Neural cell (in vitro differentiated cells): ENCODE data around the gene ARL4A. TPM values are rescaled to one million over a fixed set of nuclear protein-coding genes. Genes with fewer than 3 reads are reported as not detected.

Experiments used
- H2AFZ ChIP-seq: fragments of 200-600, 300-800 bp; sonication (generic), shearing (Covaris generic); 2 replicates; pipeline ENCODE4 v1.6.0; 2014; ENCODE audit warnings: low read depth, mild to moderate bottlenecking, antibody characterized with exemption, low read length, moderate library complexity
- H3F3A ChIP-seq: fragments of 200-600 bp; shearing (Covaris generic); 2 replicates; pipeline ENCODE4 v1.6.1; 2016; ENCODE audit warnings: mild to moderate bottlenecking, moderate library complexity, mixed read lengths, antibody characterized with exemption, low read length; ENCODE audit not compliant: insufficient read depth, poor library complexity, severe bottlenecking
- H3K27ac ChIP-seq: fragments of 200-600, 300-800 bp; sonication (generic), shearing (Covaris generic); 2 replicates; pipeline ENCODE4 v1.5.1; 2014; ENCODE audit warnings: mild to moderate bottlenecking, low read length, moderate library complexity
- H3K27me3 ChIP-seq: fragments of 300-800, 200-600 bp; sonication (generic), shearing (Covaris generic); 2 replicates; pipeline ENCODE4 v1.6.0; 2014; ENCODE audit warnings: mild to moderate bottlenecking, low read depth, low read length, moderate library complexity; ENCODE audit not compliant: insufficient read depth
- H3K36me3 ChIP-seq: fragments of 300-800, 200-600 bp; sonication (generic), shearing (Covaris generic); 2 replicates; pipeline ENCODE4 v1.5.1; 2014; ENCODE audit warnings: mild to moderate bottlenecking, antibody characterized with exemption, low read length, moderate library complexity; ENCODE audit not compliant: insufficient read depth
- H3K4me2 ChIP-seq: fragments of 300-800, 200-600 bp; sonication (generic), shearing (Covaris generic); 2 replicates; pipeline ENCODE4 v1.6.0; 2014; ENCODE audit warnings: mild to moderate bottlenecking, low read length
- H3K4me3 ChIP-seq: fragments of 300-800, 200-600 bp; sonication (generic), shearing (Covaris generic); 2 replicates; pipeline ENCODE4 v1.5.1; 2014; ENCODE audit warnings: mild to moderate bottlenecking, low read length, moderate library complexity
- H3K79me2 ChIP-seq: fragments of 200-600 bp; shearing (Covaris generic); replicated peaks from 2 replicates; pipeline ENCODE4 v1.6.0; 2014; ENCODE audit warnings: mild to moderate bottlenecking, low read length, moderate library complexity; ENCODE audit not compliant: insufficient read depth
- H3K9ac ChIP-seq: fragments of 300-800, 200-600 bp; sonication (generic), shearing (Covaris generic); 2 replicates; pipeline ENCODE4 v1.6.1; 2016; ENCODE audit warnings: mild to moderate bottlenecking, low read length, mixed read lengths
- H3K9me2 ChIP-seq: fragments of 200-600 bp; shearing (Covaris generic); 2 replicates; pipeline ENCODE4 v1.6.1; 2016; ENCODE audit warnings: mild to moderate bottlenecking, low read length, mixed read lengths; ENCODE audit not compliant: insufficient read depth
- H3K9me3 ChIP-seq: fragments of 200-600, 300-800 bp; sonication (generic), shearing (Covaris generic); 2 replicates; pipeline ENCODE4 v1.6.1; 2016; ENCODE audit warnings: mild to moderate bottlenecking, mixed run types, low read length, moderate library complexity, mixed read lengths
- H4K20me1 ChIP-seq: fragments of 200-600 bp; shearing (Covaris generic); 2 replicates; pipeline ENCODE4 v1.6.1; 2016; ENCODE audit warnings: mild to moderate bottlenecking, mixed run types; ENCODE audit not compliant: insufficient read depth
- EP300 ChIP-seq: fragments of 450-650 bp; conservative IDR thresholded peaks from 2 replicates; pipeline ENCODE4 v1.6.1; 2014; ENCODE audit warnings: antibody characterized with exemption, mild to moderate bottlenecking, moderate library complexity; ENCODE audit not compliant: poor library complexity, severe bottlenecking
- EZH2 ChIP-seq: fragments of 200-600, 300-800 bp; shearing (Covaris generic), sonication (generic); IDR thresholded peaks from 2 replicates; pipeline ENCODE4 v1.6.1; 2014; ENCODE audit warnings: antibody characterized with exemption, low read length, borderline replicate concordance, mild to moderate bottlenecking; ENCODE audit not compliant: insufficient read depth, poor library complexity, severe bottlenecking
- MXI1 ChIP-seq: fragments of 450-650 bp; conservative IDR thresholded peaks from 2 replicates; pipeline ENCODE4 v1.6.1; 2014; ENCODE audit warnings: antibody characterized with exemption, mild to moderate bottlenecking; ENCODE audit not compliant: poor library complexity, severe bottlenecking
- POLR2AphosphoS5 ChIP-seq: IDR thresholded peaks from 2 replicates; pipeline ENCODE4 v1.6.1; 2012
- RAD21 ChIP-seq: fragments of 450-650 bp; conservative IDR thresholded peaks from 2 replicates; pipeline ENCODE4 v1.6.1; 2014; ENCODE audit warnings: antibody characterized with exemption, mild to moderate bottlenecking, moderate library complexity
- SMC3 ChIP-seq: fragments of 450-650 bp; conservative IDR thresholded peaks from 2 replicates; pipeline ENCODE4 v1.6.1; 2014; ENCODE audit warnings: antibody characterized with exemption, mild to moderate bottlenecking, moderate library complexity; ENCODE audit not compliant: poor library complexity
- TAF1 ChIP-seq: IDR thresholded peaks from 2 replicates; pipeline ENCODE4 v1.6.1; 2012; ENCODE audit warnings: low read depth
- polyA plus RNA-seq: library from polyadenylated mRNA; depleted of rRNA; stranded (reverse); fragments of >200 nt; gene quantifications from 2 replicates; pipeline ENCODE4 v1.2.3, GENCODE V29; 2014
- TF ChIP-seq, protein P1 (sequence below): fragments of 450-650 bp; IDR thresholded peaks from 2 replicates; pipeline ENCODE4 v1.5.1; 2014; ENCODE audit warnings: antibody characterized with exemption, mild to moderate bottlenecking, moderate library complexity; ENCODE audit not compliant: poor library complexity, severe bottlenecking
- TF ChIP-seq, protein P2 (sequence below): IDR thresholded peaks from 2 replicates; pipeline ENCODE4 v1.6.1; 2012; ENCODE audit warnings: borderline replicate concordance

The ARL4A gene
- polyA plus RNA-seq, 1 donor from 2014 or later, result 10.9 TPM

DNA sequence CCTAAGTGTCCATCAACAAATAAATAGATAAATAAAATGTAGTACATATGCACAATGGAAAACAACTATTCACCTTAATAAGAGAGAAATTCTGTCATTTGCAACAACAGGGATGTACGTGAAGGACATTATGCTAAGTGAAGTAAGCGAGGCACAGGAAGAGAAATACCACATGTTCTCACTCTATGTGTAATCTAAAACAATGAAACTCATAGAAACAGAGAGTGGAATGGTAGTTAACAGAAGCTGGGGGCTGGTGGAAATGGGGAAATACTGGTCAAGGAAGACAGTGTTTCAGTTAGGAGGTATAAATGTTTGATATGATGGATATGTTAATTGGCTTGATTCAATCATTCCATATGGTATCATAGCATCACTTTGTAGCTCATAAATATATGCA is 43.1 kb downstream of the ARL4A start:
- no peak for TF ChIP-seq SMC3
- TF ChIP-seq RAD21, result no peak
- Histone ChIP-seq H3K27me3 (no peaks in the 10 kb centered on the region), H3K4me2 (no peak overlapping the region), H3K9me3 (no peaks in the 10 kb centered on the region), H2AFZ (no peak overlapping the region), H3F3A (no peaks in the 10 kb centered on the region), H3K79me2 (no peaks in the 10 kb centered on the region), H4K20me1 (no peaks in the 10 kb centered on the region), H3K9ac (no peak overlapping the region), H3K4me3 (no peak overlapping the region), H3K9me2 (no peaks in the 10 kb centered on the region), H3K27ac (no peak overlapping the region), H3K36me3 (no peaks in the 10 kb centered on the region)

DNA sequence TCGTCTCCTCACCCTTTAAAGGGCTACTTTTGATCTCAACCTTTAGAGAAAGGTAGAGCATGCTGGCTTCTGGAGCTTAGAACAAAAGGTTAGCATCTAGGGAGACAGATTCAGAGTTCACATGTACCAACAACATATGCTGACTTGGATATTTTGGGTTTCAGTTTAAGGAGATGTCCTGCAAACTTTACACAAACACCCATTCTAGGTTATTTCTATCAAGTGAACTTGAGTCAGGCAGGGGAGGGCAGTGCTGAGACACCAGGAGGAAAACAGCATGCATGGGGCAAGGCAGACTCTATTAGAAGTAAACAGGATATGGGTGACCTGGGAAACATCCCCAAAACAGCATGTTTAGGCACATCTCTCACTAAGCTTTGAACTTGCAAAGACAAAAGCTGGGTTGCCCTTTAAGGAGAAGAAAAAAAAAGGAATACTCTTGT is 43.8 kb downstream of the ARL4A start:
- no peak overlapping the region for H2AFZ ChIP-seq
- H3K9ac ChIP-seq, result no peak overlapping the region
- H3K27ac ChIP-seq, result no peak overlapping the region
- no peaks in the 10 kb centered on the region for H3K9me2 ChIP-seq
- H3K27me3 ChIP-seq, result no peaks in the 10 kb centered on the region
- H3K4me3 ChIP-seq, result no peak overlapping the region
- no peaks in the 10 kb centered on the region for H3K79me2 ChIP-seq
- no peaks in the 10 kb centered on the region for H4K20me1 ChIP-seq
- no peaks in the 10 kb centered on the region for H3K9me3 ChIP-seq
- TF ChIP-seq POLR2AphosphoS5 (no peak), MXI1 (no peak), EP300 (no peak), RAD21 (no peak), EZH2 (no peak)
- no peaks in the 10 kb centered on the region for H3K36me3 ChIP-seq
- H3K4me2 ChIP-seq, result no peak overlapping the region
- no peaks in the 10 kb centered on the region for H3F3A ChIP-seq

DNA sequence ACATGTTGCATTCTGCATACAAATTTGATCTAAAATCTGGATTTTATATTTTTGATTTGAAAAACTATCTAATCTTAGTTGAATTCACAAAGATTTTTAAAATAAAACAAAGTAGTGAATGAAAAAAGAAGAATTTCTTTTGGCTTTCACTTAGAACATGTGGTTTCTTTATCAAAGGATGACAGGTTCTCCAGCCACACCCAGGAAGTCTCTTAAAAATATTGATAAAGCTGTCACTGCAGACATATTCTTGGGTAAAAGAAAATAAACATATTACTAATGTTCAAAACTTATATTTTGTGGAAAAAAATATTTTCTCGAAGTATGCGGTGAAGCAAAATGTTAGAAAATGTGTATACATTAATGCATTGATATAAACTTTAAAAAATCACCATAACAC is 44.3 kb downstream of the ARL4A start:
- H3K27ac ChIP-seq, result no peak overlapping the region
- H3F3A ChIP-seq, result no peaks in the 10 kb centered on the region
- TF ChIP-seq, protein P1, sequence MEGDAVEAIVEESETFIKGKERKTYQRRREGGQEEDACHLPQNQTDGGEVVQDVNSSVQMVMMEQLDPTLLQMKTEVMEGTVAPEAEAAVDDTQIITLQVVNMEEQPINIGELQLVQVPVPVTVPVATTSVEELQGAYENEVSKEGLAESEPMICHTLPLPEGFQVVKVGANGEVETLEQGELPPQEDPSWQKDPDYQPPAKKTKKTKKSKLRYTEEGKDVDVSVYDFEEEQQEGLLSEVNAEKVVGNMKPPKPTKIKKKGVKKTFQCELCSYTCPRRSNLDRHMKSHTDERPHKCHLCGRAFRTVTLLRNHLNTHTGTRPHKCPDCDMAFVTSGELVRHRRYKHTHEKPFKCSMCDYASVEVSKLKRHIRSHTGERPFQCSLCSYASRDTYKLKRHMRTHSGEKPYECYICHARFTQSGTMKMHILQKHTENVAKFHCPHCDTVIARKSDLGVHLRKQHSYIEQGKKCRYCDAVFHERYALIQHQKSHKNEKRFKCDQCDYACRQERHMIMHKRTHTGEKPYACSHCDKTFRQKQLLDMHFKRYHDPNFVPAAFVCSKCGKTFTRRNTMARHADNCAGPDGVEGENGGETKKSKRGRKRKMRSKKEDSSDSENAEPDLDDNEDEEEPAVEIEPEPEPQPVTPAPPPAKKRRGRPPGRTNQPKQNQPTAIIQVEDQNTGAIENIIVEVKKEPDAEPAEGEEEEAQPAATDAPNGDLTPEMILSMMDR, result no peak
- no peak for TF ChIP-seq TAF1
- no peak for TF ChIP-seq RAD21
- no peak for TF ChIP-seq MXI1
- TF ChIP-seq EZH2, result no peak
- no peak for TF ChIP-seq POLR2AphosphoS5
- TF ChIP-seq EP300, result no peak
- TF ChIP-seq SMC3, result no peak
- TF ChIP-seq, protein P2, sequence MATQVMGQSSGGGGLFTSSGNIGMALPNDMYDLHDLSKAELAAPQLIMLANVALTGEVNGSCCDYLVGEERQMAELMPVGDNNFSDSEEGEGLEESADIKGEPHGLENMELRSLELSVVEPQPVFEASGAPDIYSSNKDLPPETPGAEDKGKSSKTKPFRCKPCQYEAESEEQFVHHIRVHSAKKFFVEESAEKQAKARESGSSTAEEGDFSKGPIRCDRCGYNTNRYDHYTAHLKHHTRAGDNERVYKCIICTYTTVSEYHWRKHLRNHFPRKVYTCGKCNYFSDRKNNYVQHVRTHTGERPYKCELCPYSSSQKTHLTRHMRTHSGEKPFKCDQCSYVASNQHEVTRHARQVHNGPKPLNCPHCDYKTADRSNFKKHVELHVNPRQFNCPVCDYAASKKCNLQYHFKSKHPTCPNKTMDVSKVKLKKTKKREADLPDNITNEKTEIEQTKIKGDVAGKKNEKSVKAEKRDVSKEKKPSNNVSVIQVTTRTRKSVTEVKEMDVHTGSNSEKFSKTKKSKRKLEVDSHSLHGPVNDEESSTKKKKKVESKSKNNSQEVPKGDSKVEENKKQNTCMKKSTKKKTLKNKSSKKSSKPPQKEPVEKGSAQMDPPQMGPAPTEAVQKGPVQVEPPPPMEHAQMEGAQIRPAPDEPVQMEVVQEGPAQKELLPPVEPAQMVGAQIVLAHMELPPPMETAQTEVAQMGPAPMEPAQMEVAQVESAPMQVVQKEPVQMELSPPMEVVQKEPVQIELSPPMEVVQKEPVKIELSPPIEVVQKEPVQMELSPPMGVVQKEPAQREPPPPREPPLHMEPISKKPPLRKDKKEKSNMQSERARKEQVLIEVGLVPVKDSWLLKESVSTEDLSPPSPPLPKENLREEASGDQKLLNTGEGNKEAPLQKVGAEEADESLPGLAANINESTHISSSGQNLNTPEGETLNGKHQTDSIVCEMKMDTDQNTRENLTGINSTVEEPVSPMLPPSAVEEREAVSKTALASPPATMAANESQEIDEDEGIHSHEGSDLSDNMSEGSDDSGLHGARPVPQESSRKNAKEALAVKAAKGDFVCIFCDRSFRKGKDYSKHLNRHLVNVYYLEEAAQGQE, result no peak
- no peaks in the 10 kb centered on the region for H4K20me1 ChIP-seq
- no peak overlapping the region for H3K4me2 ChIP-seq
- no peaks in the 10 kb centered on the region for H3K27me3 ChIP-seq
- no peaks in the 10 kb centered on the region for H3K9me3 ChIP-seq
- H3K4me3 ChIP-seq, result no peak overlapping the region
- no peak overlapping the region for H2AFZ ChIP-seq
- H3K9ac ChIP-seq, result no peak overlapping the region
- no peaks in the 10 kb centered on the region for H3K9me2 ChIP-seq
- H3K36me3 ChIP-seq, result no peaks in the 10 kb centered on the region
- H3K79me2 ChIP-seq, result no peaks in the 10 kb centered on the region
